Measurements from ENCODE around the gene KLHL29.

KLHL29 gene

GRCh38 chr2:23476786-23477185, 91.8 kb downstream of the KLHL29 start:
- no peak for DNase-seq (ENCODE audit: low read depth in 2 of 2)

GRCh38 chr2:23477392-23477791, 92.4 kb downstream of the KLHL29 start:
- DNase-seq (ENCODE audit: low read depth in 2 of 2): no peak

GRCh38 chr2:23478087-23478932, 93.3 kb downstream of the KLHL29 start:
- DNase-seq (ENCODE audit: low read depth in 2 of 2): no peak

GRCh38 chr2:23478933-23479683, 94.1 kb downstream of the KLHL29 start:
- DNase-seq (ENCODE audit: low read depth in 2 of 2): no peak

GRCh38 chr2:23480957-23481797, 96.2 kb downstream of the KLHL29 start:
- DNase-seq (ENCODE audit: low read depth in 2 of 2): no peak

- no peak for DNase-seq (ENCODE audit: low read depth in 2 of 2)
Measured at GRCh38 chr2:23482188-23482587, 97.2 kb downstream of the KLHL29 start.

- no peak for DNase-seq (ENCODE audit: low read depth in 2 of 2)
Measured at GRCh38 chr2:23482607-23483006, 97.6 kb downstream of the KLHL29 start.

- no peak for DNase-seq (ENCODE audit: low read depth in 2 of 2)
Measured at GRCh38 chr2:23483791-23484190, 98.8 kb downstream of the KLHL29 start.

GRCh38 chr2:23484275-23484674, 99.3 kb downstream of the KLHL29 start:
- no peak for DNase-seq (ENCODE audit: low read depth in 2 of 2)

GRCh38 chr2:23484767-23485166, 99.8 kb downstream of the KLHL29 start:
- DNase-seq (ENCODE audit: low read depth in 2 of 2): no peak

GRCh38 chr2:23485261-23485660, 100.3 kb downstream of the KLHL29 start:
- no peak for DNase-seq (ENCODE audit: low read depth in 2 of 2)

- no peak for DNase-seq (ENCODE audit: low read depth in 2 of 2)
Measured at GRCh38 chr2:23485841-23486683, 101.1 kb downstream of the KLHL29 start.

GRCh38 chr2:23486684-23487075, 101.7 kb downstream of the KLHL29 start:
- DNase-seq (ENCODE audit: low read depth in 2 of 2): no peak

- DNase-seq (ENCODE audit: low read depth in 2 of 2): no peak
Measured at GRCh38 chr2:23487735-23488492, 102.9 kb downstream of the KLHL29 start.

GRCh38 chr2:23488584-23488983, 103.6 kb downstream of the KLHL29 start:
- no peak for DNase-seq (ENCODE audit: low read depth in 2 of 2)

- DNase-seq (ENCODE audit: low read depth in 2 of 2): no peak
Measured at GRCh38 chr2:23489471-23490322, 104.7 kb downstream of the KLHL29 start.

- DNase-seq (ENCODE audit: low read depth in 2 of 2): no peak
Measured at GRCh38 chr2:23491591-23492336, 106.8 kb downstream of the KLHL29 start.

- no peak for DNase-seq (ENCODE audit: low read depth in 2 of 2)
Measured at GRCh38 chr2:23492337-23492675, 107.3 kb downstream of the KLHL29 start.

GRCh38 chr2:23492921-23493320, 107.9 kb downstream of the KLHL29 start:
- DNase-seq (ENCODE audit: low read depth in 2 of 2): no peak

Data from stimulated activated CD8-positive, alpha-beta memory T cell treated with anti-CD3 and anti-CD28 coated beads, Interleukin-15, amount 100 ng/mL, for 4 hours (primary cell).